Osteoblast (primary cell): ENCODE results near the gene ALDH7A1. TPM values are rescaled to one million over a fixed set of nuclear protein-coding genes. Genes with fewer than 3 reads are reported as not detected.
A peak's percentile ranks its signal among the peaks of the same experiment; 100 is the strongest.

Source experiments
- DNase-seq: peaks from one replicate; pipeline ENCODE4 v3.0.0; 2011; ENCODE audit warnings: low spot score, mixed read lengths; ENCODE audit not compliant: insufficient read length; ENCODE audit errors: missing footprints
- H2AFZ ChIP-seq: 2 replicates; pipeline ENCODE4 v1.6.0; 2011; ENCODE audit warnings: mild to moderate bottlenecking, low read length
- H3K27ac ChIP-seq: 2 replicates; pipeline ENCODE4 v1.5.1; 2011; ENCODE audit warnings: mild to moderate bottlenecking, low read depth, low read length, moderate library complexity
- H3K27me3 ChIP-seq: 2 replicates; pipeline ENCODE4 v1.6.0; 2012; ENCODE audit warnings: mild to moderate bottlenecking, control low read depth, inconsistent platforms, low read length, moderate library complexity; ENCODE audit not compliant: insufficient read depth
- H3K36me3 ChIP-seq: 2 replicates; pipeline ENCODE4 v1.5.1; 2011; ENCODE audit warnings: mild to moderate bottlenecking, low read length, control low read depth, moderate library complexity; ENCODE audit not compliant: insufficient read depth
- H3K4me1 ChIP-seq: 2 replicates; pipeline ENCODE4 v1.5.1; 2011; ENCODE audit warnings: mild to moderate bottlenecking, low read length, control low read depth, moderate library complexity; ENCODE audit not compliant: insufficient read depth
- H3K4me2 ChIP-seq: 2 replicates; pipeline ENCODE4 v1.6.0; 2011; ENCODE audit warnings: mild to moderate bottlenecking, low read length; ENCODE audit not compliant: insufficient read depth
- H3K4me3 ChIP-seq: fragments of 200-600 bp; sonication (generic); 3 replicates; pipeline ENCODE4 v1.5.1; 2012; ENCODE audit warnings: mild to moderate bottlenecking, low read length, inconsistent platforms; ENCODE audit not compliant: insufficient read depth
- H3K79me2 ChIP-seq: 2 replicates; pipeline ENCODE4 v1.6.0; 2012; ENCODE audit warnings: mild to moderate bottlenecking, low read length, control low read depth, inconsistent platforms; ENCODE audit not compliant: insufficient read depth
- H3K9me3 ChIP-seq: 2 replicates; pipeline ENCODE4 v1.5.1; 2011; ENCODE audit warnings: low read depth, low read length, control low read depth
- H4K20me1 ChIP-seq: 2 replicates; pipeline ENCODE4 v1.6.0; 2012; ENCODE audit warnings: mild to moderate bottlenecking, low read length, control low read depth; ENCODE audit not compliant: insufficient read depth
- CTCF ChIP-seq: IDR thresholded peaks from 2 replicates; pipeline ENCODE4 v1.5.1; 2011; ENCODE audit warnings: mild to moderate bottlenecking, low read depth, low read length, moderate library complexity; ENCODE audit errors: extremely low read depth
- total RNA-seq: library from RNA; depleted of rRNA; stranded (reverse); fragments of >200 nt; gene quantifications from 2 replicates; pipeline ENCODE4 v1.2.3, GENCODE V29; 2012

ALDH7A1 gene
- total RNA-seq, 1 donor = 39.1 TPM

- no peak overlapping the region for H3K4me3 ChIP-seq
- H3K36me3 ChIP-seq = peaks cover 16% of the 10 kb centered on the region
- TF ChIP-seq CTCF = no peak
- H3K79me2 ChIP-seq = no peaks in the 10 kb centered on the region
- no peaks in the 10 kb centered on the region for H3K27me3 ChIP-seq
- no peak for DNase-seq
- H3K9me3 ChIP-seq = no peaks in the 10 kb centered on the region
- no peak overlapping the region for H3K27ac ChIP-seq
- no peak overlapping the region for H2AFZ ChIP-seq
- H3K4me1 ChIP-seq = peaks cover 8% of the 10 kb centered on the region
- no peaks in the 10 kb centered on the region for H4K20me1 ChIP-seq
- no peak overlapping the region for H3K4me2 ChIP-seq
Measured at GRCh38 chr5:126543660-126544059, 51.4 kb downstream of the ALDH7A1 start.

- no peak overlapping the region for H3K4me2 ChIP-seq
- no peak overlapping the region for H3K27ac ChIP-seq
- H3K4me3 ChIP-seq = no peak overlapping the region
- no peak for DNase-seq
- H4K20me1 ChIP-seq = no peaks in the 10 kb centered on the region
- no peaks in the 10 kb centered on the region for H3K79me2 ChIP-seq
- no peak overlapping the region for H2AFZ ChIP-seq
- H3K27me3 ChIP-seq = no peaks in the 10 kb centered on the region
- no peak for TF ChIP-seq CTCF
- peaks cover 15% of the 10 kb centered on the region for H3K36me3 ChIP-seq
- H3K9me3 ChIP-seq = no peaks in the 10 kb centered on the region
- peaks cover 9% of the 10 kb centered on the region for H3K4me1 ChIP-seq
Measured at GRCh38 chr5:126543009-126543408, 52.0 kb downstream of the ALDH7A1 start.

- Histone ChIP-seq H3K27me3 (no peaks in the 10 kb centered on the region), H3K9me3 (no peaks in the 10 kb centered on the region), H3K4me2 (no peak overlapping the region), H3K27ac (no peak overlapping the region), H3K36me3 (peaks cover 9% of the 10 kb centered on the region), H3K4me3 (no peak overlapping the region), H2AFZ (no peak overlapping the region), H3K4me1 (peaks cover 9% of the 10 kb centered on the region), H3K79me2 (no peaks in the 10 kb centered on the region), H4K20me1 (no peaks in the 10 kb centered on the region)
- DNase-seq = no peak
- no peak for TF ChIP-seq CTCF
Measured at GRCh38 chr5:126542441-126542840, 52.6 kb downstream of the ALDH7A1 start.

GRCh38 chr5:126540631-126541030 is 54.4 kb downstream of the ALDH7A1 start:
- Histone ChIP-seq H2AFZ (peak overlapping the region; percentile 57), H4K20me1 (no peaks in the 10 kb centered on the region), H3K4me3 (no peak overlapping the region), H3K36me3 (no peaks in the 10 kb centered on the region), H3K27ac (no peak overlapping the region), H3K27me3 (no peaks in the 10 kb centered on the region), H3K4me1 (peaks cover 9% of the 10 kb centered on the region), H3K79me2 (no peaks in the 10 kb centered on the region), H3K9me3 (no peaks in the 10 kb centered on the region), H3K4me2 (peak overlapping the region; percentile 53)
- DNase-seq = peak; percentile 72
- no peak for TF ChIP-seq CTCF
